Loucy (cell line): ENCODE measurements around the gene RPS8.

ENCODE experiments used
- EZH2phosphoT487 ChIP-seq: fragments of 200-600 bp; IDR thresholded peaks from 2 replicates; pipeline ENCODE4 v1.6.1; 2018; ENCODE audit warnings: antibody characterized with exemption, mild to moderate bottlenecking, moderate library complexity, borderline replicate concordance
- TF ChIP-seq, protein P1 (sequence below): fragments of 200-600 bp; sonication (generic); conservative IDR thresholded peaks from 2 replicates; pipeline ENCODE4 v1.5.1; 2014; ENCODE audit warnings: mild to moderate bottlenecking, antibody characterized with exemption, low read length

DNA sequence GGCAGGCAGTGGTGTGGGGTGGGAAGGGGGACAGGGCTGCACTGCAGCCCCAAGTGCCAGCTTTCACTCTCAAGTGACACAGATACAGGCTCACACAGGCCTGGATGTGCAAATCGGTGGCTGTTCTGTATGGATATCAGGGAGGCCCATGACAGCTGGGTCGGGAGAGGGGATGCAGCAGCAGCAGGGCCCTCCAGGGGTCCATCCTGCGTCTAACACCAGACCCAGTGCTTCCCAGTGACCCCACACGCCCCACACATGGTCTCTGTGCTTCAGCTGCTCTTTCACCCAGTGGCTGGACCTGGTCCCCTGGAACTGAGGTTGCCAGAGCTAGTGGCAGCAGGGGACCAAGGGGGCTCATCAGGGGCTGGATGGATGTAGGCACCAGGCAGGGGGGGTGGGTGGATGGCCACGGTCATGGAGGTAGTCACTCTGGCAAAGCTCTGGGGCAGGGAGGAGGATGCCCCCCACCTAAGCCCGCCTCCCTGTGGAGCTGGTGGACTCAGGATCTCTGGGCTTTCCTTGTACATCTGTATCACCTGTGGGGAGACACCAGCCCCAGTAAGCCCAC, 46.9 kb downstream of the RPS8 start:
- TF ChIP-seq, protein P1, sequence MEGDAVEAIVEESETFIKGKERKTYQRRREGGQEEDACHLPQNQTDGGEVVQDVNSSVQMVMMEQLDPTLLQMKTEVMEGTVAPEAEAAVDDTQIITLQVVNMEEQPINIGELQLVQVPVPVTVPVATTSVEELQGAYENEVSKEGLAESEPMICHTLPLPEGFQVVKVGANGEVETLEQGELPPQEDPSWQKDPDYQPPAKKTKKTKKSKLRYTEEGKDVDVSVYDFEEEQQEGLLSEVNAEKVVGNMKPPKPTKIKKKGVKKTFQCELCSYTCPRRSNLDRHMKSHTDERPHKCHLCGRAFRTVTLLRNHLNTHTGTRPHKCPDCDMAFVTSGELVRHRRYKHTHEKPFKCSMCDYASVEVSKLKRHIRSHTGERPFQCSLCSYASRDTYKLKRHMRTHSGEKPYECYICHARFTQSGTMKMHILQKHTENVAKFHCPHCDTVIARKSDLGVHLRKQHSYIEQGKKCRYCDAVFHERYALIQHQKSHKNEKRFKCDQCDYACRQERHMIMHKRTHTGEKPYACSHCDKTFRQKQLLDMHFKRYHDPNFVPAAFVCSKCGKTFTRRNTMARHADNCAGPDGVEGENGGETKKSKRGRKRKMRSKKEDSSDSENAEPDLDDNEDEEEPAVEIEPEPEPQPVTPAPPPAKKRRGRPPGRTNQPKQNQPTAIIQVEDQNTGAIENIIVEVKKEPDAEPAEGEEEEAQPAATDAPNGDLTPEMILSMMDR, result no peak
- TF ChIP-seq EZH2phosphoT487, result no peak
